ENCODE results near the gene C1QTNF12. TPM values are rescaled to one million over a fixed set of nuclear protein-coding genes. Genes with fewer than 3 reads are reported as not detected.
A peak's percentile ranks its signal among the peaks of the same experiment; 100 is the strongest.

The C1QTNF12 gene
- polyA plus RNA-seq, 1 of the 3 experiments (the other 2 are of a cell fraction) = 0.59 TPM

GRCh38 chr1:1283821-1284220 lies 37.3 kb upstream of the C1QTNF12 start:
- Histone ChIP-seq H3K36me3 (replicated peaks in 1 of 2; ENCODE audit: control insufficient read depth in 1 of 2, insufficient read depth in 2 of 2, low read length in 1 of 2) (no peaks in the 10 kb centered on the region), H4K20me1 (ENCODE audit: insufficient read depth) (no peaks in the 10 kb centered on the region), H3K9me2 (no peaks in the 10 kb centered on the region), H3K9ac (no peak overlapping the region), H3F3A (replicated peaks; ENCODE audit: insufficient read depth) (no peaks in the 10 kb centered on the region), H3K4me3 (ENCODE audit: low read depth in 2 of 2, low read length in 1 of 2) (no peak overlapping the region), H2AFZ (ENCODE audit: low read depth) (no peak overlapping the region), H3K4me2 (no peak overlapping the region), H3K9me3 (no peaks in the 10 kb centered on the region), H3K27ac (ENCODE audit: low read depth in 2 of 2, low read length in 1 of 2) (no peak overlapping the region), H3K27me3 (ENCODE audit: insufficient read depth) (no peaks in the 10 kb centered on the region), H3K79me2 (ENCODE audit: insufficient read depth) (no peaks in the 10 kb centered on the region), H3K4me1 (ENCODE audit: control insufficient read depth in 1 of 2, insufficient read depth in 2 of 2, low read depth in 1 of 2, low read length in 1 of 2) (peaks cover 0 to 9% of the 10 kb centered on the region in 2 experiments; a peak in 1 of 4 replicates)
- 26% methylated on average over 7 of the region's 9 CpGs for WGBS (ENCODE audit: low lambda C conversion rate)
- peak; percentile 87 for DNase-seq
- ChIA-PET POLR2A (no interaction called here), CTCF (interaction anchor here (1.0 to 1.5 kb wide), 5 partner anchors 8 to 252 kb away, joined by 3 to 4 read pairs (median 3); no protein-coding TSS in a partner anchor)
- TF ChIP-seq, protein P1, sequence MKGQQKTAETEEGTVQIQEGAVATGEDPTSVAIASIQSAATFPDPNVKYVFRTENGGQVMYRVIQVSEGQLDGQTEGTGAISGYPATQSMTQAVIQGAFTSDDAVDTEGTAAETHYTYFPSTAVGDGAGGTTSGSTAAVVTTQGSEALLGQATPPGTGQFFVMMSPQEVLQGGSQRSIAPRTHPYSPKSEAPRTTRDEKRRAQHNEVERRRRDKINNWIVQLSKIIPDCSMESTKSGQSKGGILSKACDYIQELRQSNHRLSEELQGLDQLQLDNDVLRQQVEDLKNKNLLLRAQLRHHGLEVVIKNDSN (IDR thresholded peaks at IDR 0.05; ENCODE audit: borderline replicate concordance, low read depth) = no peak
- TF ChIP-seq GABPA (IDR thresholded peaks at IDR 0.05; ENCODE audit: low read depth) (no peak), TEAD4 (IDR thresholded peaks at IDR 0.05; ENCODE audit: borderline replicate concordance, insufficient read depth) (no peak), MEF2A (IDR thresholded peaks at IDR 0.05; ENCODE audit: borderline replicate concordance, low read depth) (no peak), CTCF (IDR thresholded peaks at IDR 0.05) (no peak), ZBTB33 (IDR thresholded peaks at IDR 0.05; ENCODE audit: borderline replicate concordance, low read depth) (no peak), JUND (IDR thresholded peaks at IDR 0.05) (no peak), CHD2 (IDR thresholded peaks at IDR 0.05; ENCODE audit: low read length, partially characterized antibody) (no peak), RFX5 (IDR thresholded peaks at IDR 0.05; ENCODE audit: low read length) (no peak), EP300 (IDR thresholded peaks at IDR 0.05; ENCODE audit: borderline replicate concordance in 1 of 2, low read depth in 1 of 2, low read length in 1 of 2) (no peak), TCF12 (IDR thresholded peaks at IDR 0.05) (no peak), EZH2phosphoT487 (IDR thresholded peaks at IDR 0.05; ENCODE audit: borderline replicate concordance, low read depth) (no peak), FOSL2 (IDR thresholded peaks at IDR 0.05; ENCODE audit: borderline replicate concordance, low read depth) (no peak), SMC3 (IDR thresholded peaks at IDR 0.05; ENCODE audit: low read depth, low read length) (no peak), GATA2 (CRISPR knock-in tag; IDR thresholded peaks at IDR 0.05) (no peak), USF2 (IDR thresholded peaks at IDR 0.05; ENCODE audit: borderline replicate concordance, low read depth, low read length) (no peak), MXI1 (IDR thresholded peaks at IDR 0.05; ENCODE audit: low read depth, low read length) (no peak)
- TF ChIP-seq, protein P2, sequence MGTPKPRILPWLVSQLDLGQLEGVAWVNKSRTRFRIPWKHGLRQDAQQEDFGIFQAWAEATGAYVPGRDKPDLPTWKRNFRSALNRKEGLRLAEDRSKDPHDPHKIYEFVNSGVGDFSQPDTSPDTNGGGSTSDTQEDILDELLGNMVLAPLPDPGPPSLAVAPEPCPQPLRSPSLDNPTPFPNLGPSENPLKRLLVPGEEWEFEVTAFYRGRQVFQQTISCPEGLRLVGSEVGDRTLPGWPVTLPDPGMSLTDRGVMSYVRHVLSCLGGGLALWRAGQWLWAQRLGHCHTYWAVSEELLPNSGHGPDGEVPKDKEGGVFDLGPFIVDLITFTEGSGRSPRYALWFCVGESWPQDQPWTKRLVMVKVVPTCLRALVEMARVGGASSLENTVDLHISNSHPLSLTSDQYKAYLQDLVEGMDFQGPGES (IDR thresholded peaks at IDR 0.05; ENCODE audit: low read depth, low read length) = no peak

Measured in SK-N-SH (cell line).